GM18861 (cell line): ENCODE measurements around the gene GPR135.

ENCODE experiments used
- ATAC-seq: cut with Tn5 transposase; IDR thresholded peaks from one replicate; pipeline ENCODE4 v1.9.1; 2021; ENCODE audit not compliant: unreplicated experiment

The GPR135 gene

GRCh38 chr14:59424341-59425071 is 40.7 kb downstream of the GPR135 start:
- ATAC-seq, result no peak

GRCh38 chr14:59422069-59422881 is 42.9 kb downstream of the GPR135 start:
- no peak for ATAC-seq

- ATAC-seq, result no peak
Measured at GRCh38 chr14:59419303-59419702, 45.9 kb downstream of the GPR135 start.

- ATAC-seq, result no peak
Measured at GRCh38 chr14:59417311-59417710, 47.9 kb downstream of the GPR135 start.

GRCh38 chr14:59415836-59416602 is 49.2 kb downstream of the GPR135 start:
- no peak for ATAC-seq
